Measurements from ENCODE around the gene RALGDS. TPM values are rescaled to one million over a fixed set of nuclear protein-coding genes. Genes with fewer than 3 reads are reported as not detected.

RALGDS gene
- total and polyA plus RNA-seq, 2 of the 4 experiments (the other 2 are of a cell fraction), result 13.1 to 36.9 TPM

DNA sequence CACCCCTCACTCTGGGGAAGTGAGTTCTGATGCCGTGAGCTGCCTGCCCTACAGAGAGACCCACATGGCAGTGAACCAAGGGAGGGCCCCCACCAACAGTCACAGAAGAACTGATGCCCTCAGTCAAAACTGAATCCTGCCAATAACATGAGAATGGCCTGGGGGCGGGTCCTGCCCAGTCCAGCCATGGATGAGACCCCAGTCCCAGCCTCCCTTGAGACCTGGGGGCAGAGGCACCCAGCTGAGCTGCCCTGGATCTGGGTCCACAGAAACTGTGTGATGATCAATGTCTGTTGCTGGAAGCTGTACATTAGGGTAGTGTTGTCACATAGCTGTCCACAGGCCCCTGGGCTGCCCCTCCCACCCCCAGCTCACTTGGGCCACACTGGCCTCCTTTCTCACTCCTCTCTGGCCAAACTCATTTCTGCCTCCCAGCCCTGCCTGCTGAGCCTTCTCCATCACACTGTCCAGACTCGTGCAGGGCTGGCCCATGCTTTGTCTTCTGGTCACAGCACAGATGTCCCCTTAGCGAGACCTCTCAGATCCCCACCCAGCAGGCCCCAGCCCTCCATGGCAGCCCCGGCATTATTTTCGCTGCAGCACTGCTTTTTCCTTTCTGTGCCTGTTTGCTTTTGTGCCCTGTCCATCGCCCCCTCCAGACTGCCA lies 25.8 kb upstream of the RALGDS start:
- H3K14ac ChIP-seq (replicated peaks; ENCODE audit: low read depth, low read length), result no peak overlapping the region
- H4K91ac ChIP-seq (ENCODE audit: insufficient read depth, low read depth, low read length), result no peak overlapping the region
- no peak overlapping the region for H2AFZ ChIP-seq (replicated peaks; ENCODE audit: low read length, poor library complexity)
- no peak overlapping the region for H3K27ac ChIP-seq (ENCODE audit: insufficient read depth, low read length)
- no peak overlapping the region for H2BK20ac ChIP-seq (ENCODE audit: low read depth, low read length)
- intact Hi-C loops (cut with micrococcal nuclease) (loop anchor here (1.0 kb wide), 1 partner anchor 170 kb away; no protein-coding TSS in a partner anchor), dilution Hi-C loops (cut with HindIII; ENCODE audit: low sequenced_read_pairs, unreplicated experiment) (no loop called here), in situ Hi-C loops (cut with MboI; ENCODE audit: low sequenced_read_pairs) (loop anchor here (5.0 kb wide), 1 partner anchor 40 kb away; no protein-coding TSS in a partner anchor)
- POLR2A ChIA-PET (ENCODE audit: unreplicated experiment), result no interaction called here
- no peak overlapping the region for H2BK120ac ChIP-seq (ENCODE audit: low read depth, low read length)
- H3K27me3 ChIP-seq (ENCODE audit: control insufficient read depth, insufficient read depth, low read length), result no peaks in the 10 kb centered on the region
- H4K5ac ChIP-seq (ENCODE audit: low read depth, low read length), result no peak overlapping the region
- no peak overlapping the region for H3K4ac ChIP-seq (ENCODE audit: low read depth, low read length)
- no peaks in the 10 kb centered on the region for H3K9me3 ChIP-seq (ENCODE audit: control insufficient read depth, insufficient read depth, low read length)
- DNase-seq (no peak), ATAC-seq (ENCODE audit: low read depth) (no peak)
- CTCF ChIA-PET, result interaction anchor here (0.8 to 1.7 kb wide), 7 partner anchors 12 to 125 kb away, joined by 3 to 4 read pairs (median 3); no protein-coding TSS in a partner anchor
- H2BK15ac ChIP-seq (ENCODE audit: low read depth, low read length), result no peak overlapping the region
- no peaks in the 10 kb centered on the region for H3K9me1 ChIP-seq (ENCODE audit: insufficient read depth, low read length)
- no peak overlapping the region for H3K9ac ChIP-seq (ENCODE audit: low read depth, low read length)
- 44% methylated on average over 3 of the region's 7 CpGs; no CpG with 5 or more reads in 1 of the 2 experiments for WGBS, 2 experiments (ENCODE audit: extremely low coverage in 2 of 2, insufficient read length in 1 of 2)
- H4K20me1 ChIP-seq (ENCODE audit: insufficient read depth, low read length), result peaks cover 58% of the 10 kb centered on the region
- BruUV-seq (replicated peaks), result no TSS peak
- no peak overlapping the region for H3K18ac ChIP-seq (ENCODE audit: low read depth, low read length)
- H4K8ac ChIP-seq (ENCODE audit: low read depth in 2 of 2, low read length in 2 of 2), result no peak overlapping the region
- H3K36me3 ChIP-seq (ENCODE audit: control insufficient read depth, insufficient read depth, low read length), result no peaks in the 10 kb centered on the region
- peak overlapping the region; percentile 47; the same call in 1 of the 2 replicates for H2AK5ac ChIP-seq (ENCODE audit: low read depth, low read length)
- H3K56ac ChIP-seq (ENCODE audit: extremely low read depth, insufficient read depth, low read length), result no peak overlapping the region
- no peak for TF ChIP-seq MXI1 (IDR thresholded peaks at IDR 0.05; ENCODE audit: borderline replicate concordance, low read depth, low read length)
- TF ChIP-seq RCOR1 (IDR thresholded peaks at IDR 0.05; ENCODE audit: insufficient replicate concordance, low read length), result no peak
- no peak for TF ChIP-seq FOS (IDR thresholded peaks at IDR 0.05; ENCODE audit: low read depth, low read length)
- TF ChIP-seq, protein P1, sequence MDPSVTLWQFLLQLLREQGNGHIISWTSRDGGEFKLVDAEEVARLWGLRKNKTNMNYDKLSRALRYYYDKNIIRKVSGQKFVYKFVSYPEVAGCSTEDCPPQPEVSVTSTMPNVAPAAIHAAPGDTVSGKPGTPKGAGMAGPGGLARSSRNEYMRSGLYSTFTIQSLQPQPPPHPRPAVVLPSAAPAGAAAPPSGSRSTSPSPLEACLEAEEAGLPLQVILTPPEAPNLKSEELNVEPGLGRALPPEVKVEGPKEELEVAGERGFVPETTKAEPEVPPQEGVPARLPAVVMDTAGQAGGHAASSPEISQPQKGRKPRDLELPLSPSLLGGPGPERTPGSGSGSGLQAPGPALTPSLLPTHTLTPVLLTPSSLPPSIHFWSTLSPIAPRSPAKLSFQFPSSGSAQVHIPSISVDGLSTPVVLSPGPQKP (IDR thresholded peaks at IDR 0.05; ENCODE audit: borderline replicate concordance, low read depth, low read length), result no peak
- no peak for TF ChIP-seq RAD21 (IDR thresholded peaks at IDR 0.05; ENCODE audit: low read length)
- no peak for TF ChIP-seq SMC3 (IDR thresholded peaks at IDR 0.05; ENCODE audit: low read depth, low read length)
- TF ChIP-seq POLR2A (IDR thresholded peaks at IDR 0.05; ENCODE audit: low read depth, low read length), result no peak
- no peak for TF ChIP-seq CHD1 (IDR thresholded peaks at IDR 0.05; ENCODE audit: low read depth, low read length)
- TF ChIP-seq, protein P2, sequence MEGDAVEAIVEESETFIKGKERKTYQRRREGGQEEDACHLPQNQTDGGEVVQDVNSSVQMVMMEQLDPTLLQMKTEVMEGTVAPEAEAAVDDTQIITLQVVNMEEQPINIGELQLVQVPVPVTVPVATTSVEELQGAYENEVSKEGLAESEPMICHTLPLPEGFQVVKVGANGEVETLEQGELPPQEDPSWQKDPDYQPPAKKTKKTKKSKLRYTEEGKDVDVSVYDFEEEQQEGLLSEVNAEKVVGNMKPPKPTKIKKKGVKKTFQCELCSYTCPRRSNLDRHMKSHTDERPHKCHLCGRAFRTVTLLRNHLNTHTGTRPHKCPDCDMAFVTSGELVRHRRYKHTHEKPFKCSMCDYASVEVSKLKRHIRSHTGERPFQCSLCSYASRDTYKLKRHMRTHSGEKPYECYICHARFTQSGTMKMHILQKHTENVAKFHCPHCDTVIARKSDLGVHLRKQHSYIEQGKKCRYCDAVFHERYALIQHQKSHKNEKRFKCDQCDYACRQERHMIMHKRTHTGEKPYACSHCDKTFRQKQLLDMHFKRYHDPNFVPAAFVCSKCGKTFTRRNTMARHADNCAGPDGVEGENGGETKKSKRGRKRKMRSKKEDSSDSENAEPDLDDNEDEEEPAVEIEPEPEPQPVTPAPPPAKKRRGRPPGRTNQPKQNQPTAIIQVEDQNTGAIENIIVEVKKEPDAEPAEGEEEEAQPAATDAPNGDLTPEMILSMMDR (conservative IDR thresholded peaks at IDR 0.05; ENCODE audit: low read depth, low read length), result no peak
- TF ChIP-seq, protein P3, sequence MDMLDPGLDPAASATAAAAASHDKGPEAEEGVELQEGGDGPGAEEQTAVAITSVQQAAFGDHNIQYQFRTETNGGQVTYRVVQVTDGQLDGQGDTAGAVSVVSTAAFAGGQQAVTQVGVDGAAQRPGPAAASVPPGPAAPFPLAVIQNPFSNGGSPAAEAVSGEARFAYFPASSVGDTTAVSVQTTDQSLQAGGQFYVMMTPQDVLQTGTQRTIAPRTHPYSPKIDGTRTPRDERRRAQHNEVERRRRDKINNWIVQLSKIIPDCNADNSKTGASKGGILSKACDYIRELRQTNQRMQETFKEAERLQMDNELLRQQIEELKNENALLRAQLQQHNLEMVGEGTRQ (IDR thresholded peaks at IDR 0.05; ENCODE audit: low read depth, low read length), result no peak
- no peak for TF ChIP-seq MAFK (IDR thresholded peaks at IDR 0.05; ENCODE audit: low read depth, low read length)
- TF ChIP-seq MAZ (IDR thresholded peaks at IDR 0.05; ENCODE audit: borderline replicate concordance, low read depth, low read length), result no peak
- no peak for TF ChIP-seq CEBPB (IDR thresholded peaks at IDR 0.05; ENCODE audit: low read depth, low read length)
- peaks cover 17% of the 10 kb centered on the region for H3K4me1 ChIP-seq (ENCODE audit: control insufficient read depth, insufficient read depth, low read length)
- peaks cover 10 to 57% of the 10 kb centered on the region in 2 experiments for H3K79me1 ChIP-seq (ENCODE audit: low read depth in 1 of 2, low read length in 2 of 2)
- H2AK9ac ChIP-seq (replicated peaks; ENCODE audit: low read depth, low read length, poor library complexity), result peak overlapping the region; percentile 95
- no peak overlapping the region for H2BK5ac ChIP-seq (ENCODE audit: low read depth, low read length, poor library complexity, severe bottlenecking)
- no peak overlapping the region for H3K4me2 ChIP-seq (ENCODE audit: low read depth, low read length)
- H3K23ac ChIP-seq (ENCODE audit: low read depth, low read length), result no peak overlapping the region
- no peak overlapping the region for H3K4me3 ChIP-seq (ENCODE audit: insufficient read depth, low read depth, low read length)

Data from IMR-90 (cell line).